ENCODE results near the gene TBRG4.

GRCh38 chr7:45081670-45081974 lies 29.9 kb downstream of the TBRG4 start:
- TF ChIP-seq EZH2 (IDR thresholded peaks at IDR 0.05; ENCODE audit: low read length, unreplicated experiment) (no peak), CTCF (conservative IDR thresholded peaks at IDR 0.05; ENCODE audit: low read depth, low read length) (no peak)
